Muscle of leg (tissue), 16 donors: ENCODE results near the gene ZNF30. TPM values are rescaled to one million over a fixed set of nuclear protein-coding genes. Genes with fewer than 3 reads are reported as not detected.
"Not testable (repeated sequence)": the region's sequence is repeated elsewhere in the genome, so short reads cannot be mapped to it uniquely, and the experiment has no call there.

Source experiments
- DNase-seq: peaks from one replicate; pipeline ENCODE4 v3.0.0; 2013
- H3K27ac ChIP-seq: one replicate; pipeline ENCODE4 v1.5.1; 2013; ENCODE audit warnings: mild to moderate bottlenecking, low read length, control low read depth
- H3K27me3 ChIP-seq: one replicate; pipeline ENCODE4 v1.6.1; 2013; ENCODE audit warnings: low read length; ENCODE audit not compliant: control insufficient read depth, insufficient read depth
- H3K36me3 ChIP-seq: one replicate; pipeline ENCODE4 v1.6.1; 2013; ENCODE audit warnings: low read length; ENCODE audit not compliant: control insufficient read depth, insufficient read depth
- H3K4me1 ChIP-seq: one replicate; pipeline ENCODE4 v1.6.1; 2013; ENCODE audit warnings: low read length; ENCODE audit not compliant: control insufficient read depth, insufficient read depth
- H3K4me3 ChIP-seq: one replicate; pipeline ENCODE4 v1.5.1; 2013; ENCODE audit warnings: low read length, control low read depth
- H3K9me3 ChIP-seq: replicated peaks from 2 replicates; pipeline ENCODE4 v1.6.1; 2013; ENCODE audit warnings: low read depth, low read length; ENCODE audit not compliant: control insufficient read depth
- WGBS: methylation state at CpG from one replicate; pipeline ENCODE4 v1.1.5; 2013; ENCODE audit warnings: missing lambda C conversion rate; ENCODE audit not compliant: insufficient coverage; 5-methylcytosine and 5-hydroxymethylcytosine counted together
- long read RNA-seq, 11 donors: transcript quantifications; one replicate each; lab custom pipeline, GENCODE V29; 2026
- polyA plus RNA-seq, 8 donors: library from polyadenylated mRNA; unstranded; fragments of 120-200 nt; gene quantifications; one replicate each; pipeline versions ENCODE4 v1.2.1 to v1.2.3, GENCODE V29; 2013; ENCODE audit warnings: inconsistent platforms in 1 of 8, low replicate concordance in 1 of 8; ENCODE audit not compliant: insufficient read length in 8 of 8, insufficient read depth in 1 of 8
- total RNA-seq: library from RNA; stranded (reverse); fragments of 120-200 nt; gene quantifications from one replicate; pipeline ENCODE4 v1.2.4, GENCODE V29; 2013

Gene ZNF30
- total RNA-seq, result 3.9 TPM
- polyA plus RNA-seq, result 1 to 10 TPM; 2.8 to 4.9 (median 3.6) TPM
- long read RNA-seq, donor 1, result 0 reads
- long read RNA-seq, donor 2, partial matches to known transcripts, result 0 of 1 reads
- long read RNA-seq, donor 2, other reads (novel, unspliced or antisense), result 0 of 1 reads
- long read RNA-seq, donor 3, result 0 reads
- long read RNA-seq, donor 4, partial matches to known transcripts, result 0 of 1 reads
- long read RNA-seq, donor 4, other reads (novel, unspliced or antisense), result 0 of 1 reads
- long read RNA-seq, donor 5, partial matches to known transcripts, result 0 of 3 reads
- long read RNA-seq, donor 5, other reads (novel, unspliced or antisense), result 0 of 3 reads
- long read RNA-seq, donor 6, result 0 reads
- long read RNA-seq, donor 7, partial matches to known transcripts, result 0 of 2 reads
- long read RNA-seq, donor 7, other reads (novel, unspliced or antisense), result 0 of 2 reads
- long read RNA-seq, donor 8, result 0 reads
- long read RNA-seq, donor 9, result 0 reads
- long read RNA-seq, donor 10, partial matches to known transcripts, result 0 of 1 reads
- long read RNA-seq, donor 10, other reads (novel, unspliced or antisense), result 0 of 1 reads
- long read RNA-seq, donor 11, result 0 reads

GRCh38 chr19:34926685-34927375 lies at the start of gene ZNF30:
Gene ZNF30 (plus strand): TSS chr19:34926903. CDS start chr19:34929948, 3,045 bp downstream.
- no peaks in the 10 kb centered on the region for H3K4me1 ChIP-seq
- H3K36me3 ChIP-seq, result peaks cover 8% of the 10 kb centered on the region
- H3K4me3 ChIP-seq, result peak within 1 kb of the TSS; percentile 80
- no peaks in the 10 kb centered on the region for H3K9me3 ChIP-seq
- no peaks in the 10 kb centered on the region for H3K27me3 ChIP-seq
- peak; percentile 95 for DNase-seq
- WGBS, result under 1% methylated on average over 40 of the region's 53 CpGs
- peak within 1 kb of the TSS; percentile 92 for H3K27ac ChIP-seq

GRCh38 chr19:34879563-34879962 lies 47.1 kb upstream of the ZNF30 start:
- Histone ChIP-seq H3K4me3 (no peak overlapping the region), H3K36me3 (no peaks in the 10 kb centered on the region), H3K9me3 (no peaks in the 10 kb centered on the region), H3K4me1 (no peaks in the 10 kb centered on the region), H3K27ac (no peak overlapping the region), H3K27me3 (no peaks in the 10 kb centered on the region)
- no peak for DNase-seq

GRCh38 chr19:34880034-34880433 lies 46.7 kb upstream of the ZNF30 start:
- Histone ChIP-seq H3K27me3 (no peaks in the 10 kb centered on the region), H3K27ac (no peak overlapping the region), H3K36me3 (no peaks in the 10 kb centered on the region), H3K9me3 (no peaks in the 10 kb centered on the region), H3K4me1 (no peaks in the 10 kb centered on the region), H3K4me3 (no peak overlapping the region)
- WGBS, result no CpG with 5 or more reads among the region's 1 CpG
- DNase-seq, result no peak

GRCh38 chr19:34881982-34882381 lies 44.7 kb upstream of the ZNF30 start:
- H3K4me3 ChIP-seq, result no peak overlapping the region
- H3K9me3 ChIP-seq, result peaks cover 2% of the 10 kb centered on the region
- no peak for DNase-seq
- no peaks in the 10 kb centered on the region for H3K4me1 ChIP-seq
- no peak overlapping the region for H3K27ac ChIP-seq
- no peaks in the 10 kb centered on the region for H3K27me3 ChIP-seq
- WGBS, result no CpG with 5 or more reads among the region's 1 CpG
- H3K36me3 ChIP-seq, result no peaks in the 10 kb centered on the region

- Histone ChIP-seq H3K27me3 (no peaks in the 10 kb centered on the region), H3K36me3 (no peaks in the 10 kb centered on the region), H3K4me3 (no peak overlapping the region), H3K9me3 (peaks cover 2% of the 10 kb centered on the region), H3K4me1 (no peaks in the 10 kb centered on the region), H3K27ac (no peak overlapping the region)
- DNase-seq, result no peak
- 63% methylated on average over 3 of the region's 6 CpGs for WGBS
Observed at GRCh38 chr19:34888091-34888490, 38.6 kb upstream of the ZNF30 start.

GRCh38 chr19:34900245-34900644 lies 26.5 kb upstream of the ZNF30 start:
- Histone ChIP-seq H3K9me3 (no peaks in the 10 kb centered on the region), H3K27ac (no peak overlapping the region), H3K4me1 (peaks cover 3% of the 10 kb centered on the region), H3K27me3 (peaks cover 14% of the 10 kb centered on the region), H3K4me3 (no peak overlapping the region), H3K36me3 (no peaks in the 10 kb centered on the region)
- no CpG with 5 or more reads among the region's 2 CpGs for WGBS
- DNase-seq, result no peak

GRCh38 chr19:34904664-34905527 lies 21.8 kb upstream of the ZNF30 start:
- Histone ChIP-seq H3K4me3 (no peak overlapping the region), H3K4me1 (peaks cover 3% of the 10 kb centered on the region), H3K27ac (no peak overlapping the region), H3K27me3 (peaks cover 29% of the 10 kb centered on the region), H3K36me3 (no peaks in the 10 kb centered on the region), H3K9me3 (no peaks in the 10 kb centered on the region)
- no peak for DNase-seq
- WGBS, result 5% methylated on average over 51 of the region's 59 CpGs

DNA sequence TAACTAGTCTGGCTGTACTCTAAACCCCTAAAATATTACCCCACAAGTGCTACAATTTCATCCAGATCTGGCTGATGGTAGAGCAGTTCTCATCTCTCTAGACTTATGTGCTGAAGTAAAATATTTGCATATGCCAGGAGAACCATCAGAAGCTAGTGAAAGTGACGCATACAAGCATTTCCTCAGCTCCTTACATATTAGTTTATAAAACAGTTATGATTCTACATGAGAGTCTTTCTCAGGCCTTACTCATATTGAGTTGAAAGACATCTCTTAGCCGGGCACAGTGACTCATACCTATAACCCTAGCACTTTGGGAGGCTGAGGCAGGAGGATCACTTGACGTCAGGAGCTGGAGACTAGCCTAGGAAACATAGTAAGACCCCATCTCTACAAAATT lies 15.9 kb upstream of the ZNF30 start:
- no peak overlapping the region for H3K27ac ChIP-seq
- H3K9me3 ChIP-seq, result peaks cover 2% of the 10 kb centered on the region
- no CpG with 5 or more reads among the region's 3 CpGs for WGBS
- no peak for DNase-seq
- H3K36me3 ChIP-seq, result no peaks in the 10 kb centered on the region
- H3K4me1 ChIP-seq, result no peaks in the 10 kb centered on the region
- H3K4me3 ChIP-seq, result no peak overlapping the region
- peaks cover 10% of the 10 kb centered on the region for H3K27me3 ChIP-seq

GRCh38 chr19:34917144-34917543 lies 9.6 kb upstream of the ZNF30 start:
- not testable (repeated sequence) for DNase-seq, H3K36me3 ChIP-seq, H3K27me3 ChIP-seq, H3K4me1 ChIP-seq, H3K4me3 ChIP-seq, H3K27ac ChIP-seq
- no CpG with 5 or more reads among the region's 3 CpGs for WGBS
- H3K9me3 ChIP-seq, result peaks cover 10% of the 10 kb centered on the region
